Activated CD8-positive, alpha-beta T cell treated with anti-CD3 and anti-CD28 coated beads for 36 hours (primary cell): Measurements from ENCODE around the gene SRPRB. TPM values are rescaled to one million over a fixed set of nuclear protein-coding genes. Genes with fewer than 3 reads are reported as not detected.

Experiments
- ATAC-seq: fragments of 200-7000 bp; cut with Tn5 transposase; one replicate; pipeline ENCODE4 v1.10.0; 2021; ENCODE audit warnings: mild to moderate bottlenecking, moderate library complexity
- CTCF ChIA-PET: fragments of 350-600 bp; sonication (Branson Sonifier 250); formaldehyde crosslinking; loops from one replicate; lab custom pipeline; 2021; ENCODE audit warnings: antibody characterized with exemption; lab: Charles Lee
- POLR2A ChIA-PET: fragments of 350-600 bp; sonication (Branson Sonifier 250); formaldehyde crosslinking; loops from one replicate; lab custom pipeline; 2021; ENCODE audit warnings: antibody characterized with exemption; lab: Charles Lee
- DNase-seq: peaks from one replicate; pipeline ENCODE4 v3.0.0-alpha.2; 2020
- H3K27ac Mint-ChIP-seq: one replicate; pipeline ENCODE4 v1.8.0; 2021; ENCODE audit warnings: mild to moderate bottlenecking, mixed read lengths
- H3K27me3 Mint-ChIP-seq: one replicate; pipeline ENCODE4 v1.8.0; 2021; ENCODE audit warnings: mixed read lengths
- H3K36me3 Mint-ChIP-seq: one replicate; pipeline ENCODE4 v1.8.0; 2021; ENCODE audit warnings: low read depth, mixed read lengths
- H3K4me1 Mint-ChIP-seq: one replicate; pipeline ENCODE4 v1.8.0; 2021; ENCODE audit warnings: low read depth, mixed read lengths
- H3K4me3 Mint-ChIP-seq: one replicate; pipeline ENCODE4 v1.8.0; 2021; ENCODE audit warnings: mild to moderate bottlenecking, moderate library complexity, mixed read lengths
- H3K9me3 Mint-ChIP-seq: one replicate; pipeline ENCODE4 v1.8.0; 2021; ENCODE audit warnings: mixed read lengths
- CTCF ChIP-seq: fragments of 200-600 bp; IDR thresholded peaks from one replicate; pipeline ENCODE4 v1.8.0; 2022; ENCODE audit warnings: antibody characterized with exemption, mild to moderate bottlenecking
- intact Hi-C: fragments of 100-400 bp; cut with micrococcal nuclease; formaldehyde crosslinking; loops from one replicate; pipeline ENCODE4 v1.10.0; 2022
- total RNA-seq, 2 experiments: library from RNA; stranded (reverse); gene quantifications; one replicate each; pipeline ENCODE4 v1.2.3, GENCODE V29; 2021

The SRPRB gene
- total RNA-seq, 2 experiments from 2014 or later = 63.8 to 65.8 TPM

DNA sequence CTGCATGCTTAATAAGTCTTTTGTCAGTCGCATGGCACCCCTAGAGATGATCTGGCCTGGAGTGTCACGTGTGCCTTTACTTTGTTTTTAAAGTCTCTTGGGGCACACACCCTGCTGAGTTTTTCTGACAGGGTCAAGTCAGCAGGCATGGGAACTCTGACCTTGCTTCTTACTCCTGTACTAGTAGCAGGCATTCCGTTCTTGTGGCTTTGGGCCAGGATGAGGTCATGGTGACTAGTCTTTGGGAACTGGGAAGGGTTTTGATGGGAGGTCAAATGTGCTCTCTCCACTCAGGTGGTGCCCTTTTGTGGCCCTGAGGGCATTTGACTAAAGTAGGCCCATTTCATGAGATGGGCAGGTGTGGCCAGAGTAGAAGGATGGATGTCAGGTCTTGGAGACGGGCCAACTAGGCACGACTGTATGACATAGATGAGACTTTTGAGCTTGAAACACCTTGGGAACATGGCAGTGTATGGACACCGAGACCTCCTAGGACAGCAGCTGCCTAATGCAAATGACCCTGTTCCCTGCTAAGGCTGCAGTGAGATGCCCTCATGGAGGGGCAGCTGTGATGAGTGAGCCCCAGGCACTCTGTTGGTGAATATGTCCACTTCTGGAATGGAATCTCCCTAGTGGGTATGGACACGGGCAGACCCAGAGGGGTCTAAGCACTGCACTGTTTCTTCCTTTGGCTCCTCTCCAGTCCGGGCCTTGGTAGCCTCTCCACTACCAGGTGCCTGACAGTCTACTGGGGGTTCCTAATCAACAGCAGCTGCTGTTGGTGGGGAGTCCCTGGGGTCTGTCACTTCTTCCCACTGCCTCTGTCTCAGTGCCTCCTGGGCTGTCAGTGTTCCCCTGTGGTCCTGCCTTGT, 16.4 kb downstream of the SRPRB start:
- Mint-ChIP-seq H3K36me3 (peaks cover 69% of the 10 kb centered on the region), H3K27me3 (no peaks in the 10 kb centered on the region), H3K4me3 (no peak overlapping the region), H3K9me3 (no peaks in the 10 kb centered on the region), H3K4me1 (no peaks in the 10 kb centered on the region), H3K27ac (no peak overlapping the region)
- DNase-seq (no peak), ATAC-seq (no peak)
- ChIA-PET CTCF (no interaction called here), POLR2A (no interaction called here)
- intact Hi-C loops = no loop called here
- no peak for TF ChIP-seq CTCF

- no peak for TF ChIP-seq CTCF
- no peak overlapping the region for H3K27ac Mint-ChIP-seq
These were observed 19.4 kb downstream of the SRPRB start for GRCh38 chr3:133824961-133825485.

DNA sequence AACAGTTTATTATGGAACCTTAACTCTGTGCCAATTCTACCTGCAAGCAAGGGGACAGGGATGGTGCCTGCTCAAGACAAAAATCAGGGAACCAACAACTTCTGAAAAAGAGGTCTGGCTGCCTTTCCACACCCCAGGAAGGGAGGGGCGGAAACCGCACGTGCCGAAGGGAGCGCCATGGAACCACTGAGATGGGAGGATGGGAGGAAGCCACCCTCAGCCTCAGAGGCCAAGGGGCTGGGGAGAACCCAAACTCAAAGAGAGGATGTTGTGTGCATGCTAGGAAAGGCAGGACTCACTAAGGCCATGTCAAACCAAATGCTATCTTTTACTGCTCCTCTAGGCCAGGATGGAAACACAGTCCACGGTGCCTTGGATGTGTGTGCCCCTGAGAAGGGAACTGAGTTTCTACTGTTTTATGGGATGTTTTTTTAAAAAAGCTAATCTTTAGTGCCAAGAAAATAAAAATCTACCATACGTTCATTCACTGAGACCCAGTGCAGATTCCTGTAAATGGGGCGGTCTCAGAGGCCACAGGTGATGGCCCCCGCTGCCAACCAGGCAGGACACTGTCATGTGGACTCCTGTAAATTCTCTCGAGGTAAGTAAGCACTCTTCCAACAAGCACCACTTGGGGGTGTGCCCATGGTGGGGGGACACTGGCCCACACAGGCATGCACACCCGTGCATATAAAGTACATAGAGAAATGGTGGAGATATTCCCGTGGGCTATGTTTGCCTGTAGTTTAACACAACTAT, 20.5 kb downstream of the SRPRB start:
- Mint-ChIP-seq H3K4me1 (no peaks in the 10 kb centered on the region), H3K9me3 (no peaks in the 10 kb centered on the region), H3K27me3 (no peaks in the 10 kb centered on the region), H3K27ac (no peak overlapping the region), H3K36me3 (peaks cover 48% of the 10 kb centered on the region), H3K4me3 (no peak overlapping the region)
- TF ChIP-seq CTCF = no peak
- intact Hi-C loops = no loop called here
- CTCF ChIA-PET = interaction anchor here (1.3 kb wide), 1 partner anchor 163 kb away, joined by 3 read pairs; no protein-coding TSS in a partner anchor
- ATAC-seq = no peak
- no peak for DNase-seq
- POLR2A ChIA-PET = no interaction called here

More at GRCh38 chr3:133824961-133825485, 19.4 kb downstream of the SRPRB start:
- Mint-ChIP-seq H3K4me1 (no peaks in the 10 kb centered on the region), H3K36me3 (peaks cover 60% of the 10 kb centered on the region), H3K4me3 (no peak overlapping the region), H3K9me3 (no peaks in the 10 kb centered on the region), H3K27me3 (no peaks in the 10 kb centered on the region)
- ChIA-PET CTCF (interaction anchor here (1.3 kb wide), 1 partner anchor 162 kb away, joined by 3 read pairs; no protein-coding TSS in a partner anchor), POLR2A (interaction anchor here (2.2 kb wide), 1 partner anchor 11 kb away, joined by 8 read pairs; no protein-coding TSS in a partner anchor)
- DNase-seq (no peak), ATAC-seq (no peak)
- intact Hi-C loops = no loop called here

- no peak for TF ChIP-seq CTCF
- intact Hi-C loops = no loop called here
- CTCF ChIA-PET = no interaction called here
- DNase-seq (no peak), ATAC-seq (no peak)
- Mint-ChIP-seq H3K36me3 (peaks cover 41% of the 10 kb centered on the region), H3K9me3 (no peaks in the 10 kb centered on the region), H3K4me3 (no peak overlapping the region), H3K4me1 (no peaks in the 10 kb centered on the region), H3K27ac (no peak overlapping the region), H3K27me3 (no peaks in the 10 kb centered on the region)
- POLR2A ChIA-PET = no interaction called here
These were observed 21.5 kb downstream of the SRPRB start for GRCh38 chr3:133827136-133827535.
